GM12878 (cell line): ENCODE measurements around the gene ITFG1. TPM values are rescaled to one million over a fixed set of nuclear protein-coding genes. Genes with fewer than 3 reads are reported as not detected.

Experiments
- ATAC-seq: fragments of 200-7000 bp; cut with Tn5 transposase; 3 replicates; pipeline ENCODE4 v1.9.1; 2020; ENCODE audit warnings: mild to moderate bottlenecking, moderate library complexity
- BruUV-seq: library from RNA; stranded (reverse); fragments of 400-500 nt; replicated peaks from 2 replicates; lab custom pipeline; 2021; lab: Mats Ljungman, UMichigan
- CTCF ChIA-PET: fragments of 300-600 bp; sonication (Branson Sonifier 250); formaldehyde crosslinking; extraction: SDS; loops from one replicate; lab custom pipeline; 2021; ENCODE audit warnings: inconsistent platforms; lab: Yijun Ruan, JAX
- POLR2A ChIA-PET: fragments of 350-600 bp; formaldehyde crosslinking; extraction: SDS; loops from one replicate; lab custom pipeline; 2021; ENCODE audit warnings: inconsistent platforms; lab: Charles Lee
- RAD21 ChIA-PET: fragments of 300-600 bp; sonication (Branson Sonifier 250); formaldehyde crosslinking; loops from one replicate; lab custom pipeline; 2023; ENCODE audit warnings: antibody characterized with exemption; ENCODE audit not compliant: unreplicated experiment; lab: Charles Lee
- SMC1A ChIA-PET: fragments of 300-600 bp; sonication (Branson Sonifier 250); formaldehyde crosslinking; loops from one replicate; lab custom pipeline; 2023; ENCODE audit not compliant: unreplicated experiment, uncharacterized antibody; lab: Charles Lee
- DNase-seq: peaks from one replicate; pipeline ENCODE4 v3.0.0-alpha.2; 2011; ENCODE audit warnings: low read depth, low spot score
- FAIRE-seq: peaks from 3 replicates; lab custom pipeline; 2011; peaks lifted over from hg19 to GRCh38; lab: Jason Lieb, UNC
- H2AFZ ChIP-seq: 2 replicates; pipeline ENCODE4 v1.6.0; 2011; ENCODE audit warnings: low read depth, low read length, control low read depth; ENCODE audit not compliant: control insufficient read depth
- H3K27ac ChIP-seq: 2 replicates; pipeline ENCODE4 v1.5.1; 2011; ENCODE audit warnings: control low read depth; ENCODE audit not compliant: control insufficient read depth, insufficient read depth
- H3K27me3 ChIP-seq, 2 experiments: replicated peaks in 1 of 2; 2 replicates each; pipeline versions ENCODE4 v1.6.0 to v1.6.1; 2011; ENCODE audit warnings: low read length in 1 of 2; ENCODE audit not compliant: control insufficient read depth in 2 of 2, insufficient read depth in 2 of 2
- H3K36me3 ChIP-seq, 2 experiments: 2 replicates each; pipeline ENCODE4 v1.5.1; 2011; ENCODE audit warnings: low read length in 1 of 2; ENCODE audit not compliant: control insufficient read depth in 2 of 2, insufficient read depth in 2 of 2
- H3K4me1 ChIP-seq: 2 replicates; pipeline ENCODE4 v1.6.1; 2011; ENCODE audit warnings: mild to moderate bottlenecking, low read length, moderate library complexity, mixed read lengths; ENCODE audit not compliant: control insufficient read depth, insufficient read depth
- H3K4me2 ChIP-seq: 2 replicates; pipeline ENCODE4 v1.6.0; 2011; ENCODE audit warnings: control low read depth; ENCODE audit not compliant: control insufficient read depth, insufficient read depth
- H3K4me3 ChIP-seq: fragments of 200-600 bp; sonication (generic); 2 replicates; pipeline ENCODE4 v1.5.1; 2016
- H3K79me2 ChIP-seq: 2 replicates; pipeline ENCODE4 v1.6.0; 2011; ENCODE audit warnings: low read length; ENCODE audit not compliant: control insufficient read depth, insufficient read depth
- H3K9ac ChIP-seq: 2 replicates; pipeline ENCODE4 v1.8.0; 2011; ENCODE audit warnings: low read length, control low read depth, mixed read lengths; ENCODE audit not compliant: control insufficient read depth, insufficient read depth
- H3K9me3 ChIP-seq: replicated peaks from 3 replicates; pipeline ENCODE4 v1.5.1; 2011; ENCODE audit warnings: mild to moderate bottlenecking, low read length; ENCODE audit not compliant: control insufficient read depth, insufficient read depth
- H4K20me1 ChIP-seq: 2 replicates; pipeline ENCODE4 v1.6.0; 2011; ENCODE audit not compliant: control insufficient read depth, insufficient read depth
- IKZF2 ChIP-seq, 2 experiments: fragments of 450-650 bp; IDR thresholded peaks; 2 replicates each; pipeline ENCODE4 v1.6.1; 2017; ENCODE audit warnings: mild to moderate bottlenecking in 2 of 2, moderate library complexity in 2 of 2
- ZBTB33 ChIP-seq: fragments of 450-650 bp; IDR thresholded peaks from 2 replicates; pipeline ENCODE4 v1.6.1; 2017; ENCODE audit warnings: mild to moderate bottlenecking
- WGBS: methylation state at CpG from one replicate; pipeline ENCODE4 v1.1.6; 2016; ENCODE audit warnings: low lambda C conversion rate; ENCODE audit not compliant: insufficient replicate concordance, insufficient coverage; ENCODE audit errors: missing lambda C conversion rate; 5-methylcytosine and 5-hydroxymethylcytosine counted together
- in situ Hi-C: fragments of 300-500 bp; cut with MboI; formaldehyde crosslinking; loops from 9 replicates; pipeline ENCODE4 v1.14.3; 2018; ENCODE audit warnings: mixed read lengths
- intact Hi-C: fragments of 100-400 bp; cut with micrococcal nuclease; formaldehyde crosslinking; loops from one replicate; pipeline ENCODE4 v1.14.2; 2022; ENCODE audit not compliant: unreplicated experiment
- polyA plus RNA-seq, 11 experiments: library from polyadenylated mRNA; depleted of rRNA in 4 of 11; unstranded in 6 of 11; stranded (reverse) in 5 of 11; fragments of >200 nt; fragmentation: Nextera tagmentation in 4 of 11; fragmentation: Illumina TruSeq in 1 of 11; extraction: Ambion mirVana in 4 of 11; extraction: Trizol in 1 of 11; gene quantifications; 1 replicate in 1 of 11; 2 replicates in 10 of 11; pipeline versions ENCODE4 v1.2.1 to v1.2.3, GENCODE V29; 2011 to 2016; ENCODE audit warnings: inconsistent platforms in 2 of 11, missing spikeins in 2 of 11, low read depth in 1 of 11
- total RNA-seq, 4 experiments: library from RNA; depleted of rRNA in 3 of 4; stranded (reverse); fragments of >200 nt in 3 of 4; fragmentation: Illumina TruSeq in 1 of 4; extraction: Trizol in 1 of 4; gene quantifications; 2 replicates each; pipeline versions ENCODE4 v1.2.1 to v1.2.3, GENCODE V29; 2013 to 2021

Gene ITFG1
- total and polyA plus RNA-seq, 10 of the 15 experiments (the other 5 are each of a cell fraction or from before 2014, with no cell fraction given): 9.3 to 56.3 (median 28.6) TPM

GRCh38 chr16:47460359-47460710 is 528 bp downstream of the ITFG1 start:
- no peak for FAIRE-seq
- SMC1A ChIA-PET: interaction anchor here (0.9 to 14.7 kb wide), 17 partner anchors 10 to 413 kb away, joined by 3 to 254 read pairs (median 6); no protein-coding TSS in a partner anchor

More at GRCh38 chr16:47460359-47460710, 528 bp downstream of the ITFG1 start:
- BruUV-seq: no TSS peak
- peak overlapping the region; percentile 93 for H3K9ac ChIP-seq
- WGBS: 7% methylated on average over 4 of the region's 4 CpGs
- POLR2A ChIA-PET: interaction anchor here (0.7 to 5.6 kb wide), 9 partner anchors 8 to 1150 kb away, joined by 3 to 38 read pairs (median 4); partner anchors contain the start of gene N4BP1
- H4K20me1 ChIP-seq: no peaks in the 10 kb centered on the region
- ATAC-seq (peak; percentile 0; the same call in 2 of the 3 replicates), DNase-seq (no peak)
- intact Hi-C loops (loop anchor here (5.0 to 10.0 kb wide), 3 partner anchors 124 to 318 kb away; partner anchors contain the start of gene NETO2), in situ Hi-C loops (no loop called here)
- peak overlapping the region; percentile 85 for H3K4me3 ChIP-seq
- no peaks in the 10 kb centered on the region for H3K27me3 ChIP-seq
- peaks cover 63% of the 10 kb centered on the region for H3K79me2 ChIP-seq
- peak overlapping the region; percentile 93 for H2AFZ ChIP-seq
- H3K4me1 ChIP-seq: peaks cover 10% of the 10 kb centered on the region
- CTCF ChIA-PET: interaction anchor here (0.9 to 7.6 kb wide), 5 partner anchors 9 to 201 kb away, joined by 3 to 60 read pairs (median 8); no protein-coding TSS in a partner anchor
- peaks cover 0 to 4% of the 10 kb centered on the region in 2 experiments; a peak in 1 of 4 replicates for H3K36me3 ChIP-seq
- H3K9me3 ChIP-seq: no peaks in the 10 kb centered on the region
- TF ChIP-seq IKZF2 (IDR thresholded peaks at IDR 0.05): 0 out of 4 replicates have a peak, but pooled peaks of 1 of the 2 experiments have one; percentile 23
- TF ChIP-seq ZBTB33: no peak
- H3K27ac ChIP-seq: peak overlapping the region; percentile 90
- peak overlapping the region; percentile 92 for H3K4me2 ChIP-seq
- RAD21 ChIA-PET: interaction anchor here (0.9 to 19.6 kb wide), 13 partner anchors 9 to 423 kb away, joined by 3 to 238 read pairs (median 4); no protein-coding TSS in a partner anchor
